GM18526 (cell line): ENCODE data around the gene CXCL11.

Source experiments
- POLR2A ChIP-seq: IDR thresholded peaks from 3 replicates; pipeline ENCODE4 v1.6.1; 2011; ENCODE audit not compliant: insufficient read length; ENCODE audit errors: extremely low read depth

Gene CXCL11

GRCh38 chr4:76055016-76055415, 19.1 kb upstream of the CXCL11 start:
- TF ChIP-seq POLR2A, result no peak

- no peak for TF ChIP-seq POLR2A
Observed at GRCh38 chr4:76053730-76054129, 17.9 kb upstream of the CXCL11 start.

GRCh38 chr4:76036855-76037254, 985 bp upstream of the CXCL11 start:
- no peak for TF ChIP-seq POLR2A

GRCh38 chr4:76035141-76035540, 729 bp downstream of the CXCL11 start:
- no peak for TF ChIP-seq POLR2A

- no peak for TF ChIP-seq POLR2A
Observed at GRCh38 chr4:76029300-76029699, 6.6 kb downstream of the CXCL11 start.

- no peak for TF ChIP-seq POLR2A
Observed at GRCh38 chr4:76028350-76028765, 7.5 kb downstream of the CXCL11 start.

- no peak for TF ChIP-seq POLR2A
Observed at GRCh38 chr4:76024065-76024464, 11.8 kb downstream of the CXCL11 start.

GRCh38 chr4:76023389-76023788, 12.5 kb downstream of the CXCL11 start, which contains the start of gene CXCL10:
CXCL10 (minus strand) TSS chr4:76023497; CDS start chr4:76023431, 66 bp downstream.
- no peak for TF ChIP-seq POLR2A

- TF ChIP-seq POLR2A, result no peak
Observed at GRCh38 chr4:76022677-76023076, 13.2 kb downstream of the CXCL11 start.

- TF ChIP-seq POLR2A, result no peak
Observed at GRCh38 chr4:76022031-76022430, 13.8 kb downstream of the CXCL11 start.

- TF ChIP-seq POLR2A, result no peak
Observed at GRCh38 chr4:76017056-76017686, 18.7 kb downstream of the CXCL11 start.

GRCh38 chr4:76016393-76016792, 19.5 kb downstream of the CXCL11 start:
- TF ChIP-seq POLR2A, result no peak

- no peak for TF ChIP-seq POLR2A
Observed at GRCh38 chr4:76013540-76013939, 22.3 kb downstream of the CXCL11 start.

- TF ChIP-seq POLR2A, result no peak
Observed at GRCh38 chr4:76012388-76012801, 23.5 kb downstream of the CXCL11 start.

GRCh38 chr4:76011700-76012387, 24.0 kb downstream of the CXCL11 start:
- TF ChIP-seq POLR2A, result no peak

GRCh38 chr4:76011018-76011670, 24.7 kb downstream of the CXCL11 start:
- TF ChIP-seq POLR2A, result no peak
